HG03558 (cell line): ENCODE measurements around the gene LDLRAD4.

Source experiments
- ATAC-seq: cut with Tn5 transposase; IDR thresholded peaks from one replicate; pipeline ENCODE4 v1.9.1; 2021; ENCODE audit warnings: moderate number of reproducible peaks; ENCODE audit not compliant: unreplicated experiment; ENCODE audit errors: extremely low read depth

LDLRAD4 gene

DNA sequence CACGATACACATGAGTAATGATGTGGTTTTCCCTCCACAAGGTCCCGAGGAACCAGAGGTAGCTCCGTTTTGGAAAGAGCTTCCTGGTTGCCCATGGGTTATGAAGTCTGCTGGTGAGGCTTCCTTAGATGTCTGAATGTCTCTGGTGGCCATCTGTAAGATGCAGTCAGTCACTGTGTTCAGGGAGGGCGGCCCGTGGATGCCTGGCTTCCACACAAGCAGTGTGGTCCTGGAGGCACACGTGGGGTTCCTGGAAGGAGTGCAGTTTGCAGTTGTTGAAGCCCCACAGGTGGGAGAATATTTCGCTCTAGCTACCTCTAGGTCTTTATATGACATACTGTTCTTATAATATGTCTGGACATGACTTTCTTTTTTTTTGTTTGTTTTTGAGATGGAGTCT, 298.8 kb downstream of the LDLRAD4 start:
- no peak for ATAC-seq

GRCh38 chr18:13518382-13518781, 299.8 kb downstream of the LDLRAD4 start:
- no peak for ATAC-seq

GRCh38 chr18:13520306-13520705, 301.7 kb downstream of the LDLRAD4 start:
- ATAC-seq, result no peak

DNA sequence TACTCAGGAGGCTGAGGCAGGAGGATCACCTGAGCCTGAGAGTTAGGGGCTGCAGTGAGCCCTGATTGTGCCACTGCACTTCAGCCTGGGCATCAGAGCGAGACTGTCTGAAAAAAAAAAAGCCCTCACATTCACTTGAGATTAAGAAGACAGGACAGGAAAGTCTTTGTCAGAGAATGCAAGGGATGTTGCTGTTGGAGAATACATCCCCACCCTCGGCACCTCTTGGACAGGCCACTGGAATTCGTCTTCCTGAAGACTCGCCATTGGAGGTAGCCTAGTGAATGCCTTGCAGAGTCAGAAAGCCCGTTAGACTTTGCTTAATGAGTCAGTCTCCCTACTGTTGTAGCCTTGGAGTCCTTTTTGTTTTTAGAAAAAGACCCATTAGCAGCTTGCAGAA, 302.2 kb downstream of the LDLRAD4 start:
- no peak for ATAC-seq

- no peak for ATAC-seq
Observed at GRCh38 chr18:13521418-13521817, 302.9 kb downstream of the LDLRAD4 start.

DNA sequence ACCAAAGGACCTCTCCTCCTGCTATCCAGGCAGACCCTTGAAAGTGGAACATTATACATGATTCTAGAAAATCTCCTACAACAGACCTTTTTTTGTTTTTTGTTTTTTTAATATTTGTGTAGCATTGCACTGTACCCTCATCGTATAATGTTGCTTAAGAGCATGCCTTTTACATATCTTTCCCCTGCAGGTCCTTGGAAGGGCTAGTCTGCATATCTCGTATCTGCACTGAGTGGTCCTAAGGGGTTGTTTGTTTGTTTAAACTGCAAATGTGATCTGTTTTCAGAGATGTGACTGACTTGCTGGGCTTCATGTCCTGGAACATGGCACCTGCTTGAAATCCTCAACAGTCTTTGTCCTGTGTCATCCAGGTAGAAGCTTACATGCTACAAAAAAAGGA, 303.7 kb downstream of the LDLRAD4 start:
- ATAC-seq, result no peak

GRCh38 chr18:13522861-13523660, 304.5 kb downstream of the LDLRAD4 start:
- ATAC-seq, result no peak

- ATAC-seq, result no peak
Observed at GRCh38 chr18:13524054-13524453, 305.5 kb downstream of the LDLRAD4 start.

DNA sequence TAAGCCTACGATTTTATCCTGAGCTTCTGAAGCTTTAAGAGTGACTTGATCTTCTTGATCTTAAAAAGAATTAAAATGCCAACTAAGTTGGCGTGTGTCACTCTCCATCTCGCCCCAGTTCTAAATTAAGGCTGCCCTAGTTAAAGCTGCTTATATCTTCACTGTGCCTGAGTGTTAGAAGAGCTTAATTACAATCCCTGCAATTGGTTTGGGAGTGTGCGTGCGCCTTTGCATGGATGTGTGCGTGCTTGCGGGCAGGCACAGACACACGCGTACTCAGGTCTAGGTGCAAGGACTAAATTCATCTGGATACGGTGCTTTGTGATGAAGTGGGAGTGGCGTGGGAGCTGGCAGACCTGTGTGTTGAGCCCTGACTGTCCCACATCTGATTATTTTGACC, 306.3 kb downstream of the LDLRAD4 start:
- no peak for ATAC-seq

DNA sequence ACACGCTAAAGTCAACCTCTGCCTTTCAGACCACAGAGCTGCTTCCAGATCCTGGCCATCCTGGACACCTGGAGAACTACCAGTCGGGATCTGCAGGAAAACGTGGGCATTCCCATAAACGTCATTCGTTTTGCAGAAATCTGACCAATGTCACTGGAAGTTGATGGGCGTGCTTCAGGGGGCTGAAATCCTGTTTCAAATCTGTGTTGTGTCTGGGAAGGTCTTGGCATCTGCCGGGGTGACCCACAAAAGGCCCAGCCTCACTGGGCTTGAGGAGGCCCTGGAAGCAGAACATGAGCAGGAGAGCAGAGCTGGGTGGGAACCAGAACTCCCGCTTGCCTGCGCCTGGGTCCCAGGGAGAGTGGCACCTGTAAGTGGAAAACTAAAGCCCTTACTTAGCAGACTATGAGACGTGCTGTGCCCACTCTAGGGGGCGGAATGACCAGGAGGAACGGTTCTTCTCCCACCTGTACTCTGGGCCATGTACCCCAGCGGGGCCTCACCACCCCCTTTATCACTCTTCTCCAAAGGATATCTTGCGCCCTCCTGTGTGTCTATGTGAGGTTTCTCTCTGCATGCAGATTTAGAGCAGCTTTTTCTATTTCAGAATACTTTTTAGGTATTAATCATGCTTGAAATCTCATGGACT, 306.9 kb downstream of the LDLRAD4 start:
- ATAC-seq, result no peak

DNA sequence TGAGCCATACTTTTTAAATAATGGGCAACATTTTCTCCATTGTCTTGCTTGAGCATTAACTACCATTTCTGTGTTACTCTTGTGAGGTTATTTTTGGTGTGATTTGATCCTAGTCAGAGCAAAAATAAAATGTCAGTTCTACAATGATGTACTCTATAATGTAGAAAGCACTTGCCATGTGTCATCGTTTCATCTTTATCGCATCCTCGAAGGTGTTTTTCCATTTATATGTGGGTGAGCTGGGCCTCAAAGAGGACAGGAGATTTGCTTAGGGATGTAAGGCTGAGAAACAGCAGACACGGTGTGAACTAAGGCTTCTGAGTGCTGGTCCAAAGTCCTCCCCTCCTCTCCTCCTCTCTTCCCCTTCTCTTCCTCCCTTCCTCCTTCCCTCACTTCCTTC, 308.0 kb downstream of the LDLRAD4 start:
- ATAC-seq, result no peak

GRCh38 chr18:13527256-13527655, 308.7 kb downstream of the LDLRAD4 start:
- no peak for ATAC-seq

- no peak for ATAC-seq
Observed at GRCh38 chr18:13527730-13528129, 309.2 kb downstream of the LDLRAD4 start.

GRCh38 chr18:13528739-13529392, 310.3 kb downstream of the LDLRAD4 start:
- no peak for ATAC-seq

DNA sequence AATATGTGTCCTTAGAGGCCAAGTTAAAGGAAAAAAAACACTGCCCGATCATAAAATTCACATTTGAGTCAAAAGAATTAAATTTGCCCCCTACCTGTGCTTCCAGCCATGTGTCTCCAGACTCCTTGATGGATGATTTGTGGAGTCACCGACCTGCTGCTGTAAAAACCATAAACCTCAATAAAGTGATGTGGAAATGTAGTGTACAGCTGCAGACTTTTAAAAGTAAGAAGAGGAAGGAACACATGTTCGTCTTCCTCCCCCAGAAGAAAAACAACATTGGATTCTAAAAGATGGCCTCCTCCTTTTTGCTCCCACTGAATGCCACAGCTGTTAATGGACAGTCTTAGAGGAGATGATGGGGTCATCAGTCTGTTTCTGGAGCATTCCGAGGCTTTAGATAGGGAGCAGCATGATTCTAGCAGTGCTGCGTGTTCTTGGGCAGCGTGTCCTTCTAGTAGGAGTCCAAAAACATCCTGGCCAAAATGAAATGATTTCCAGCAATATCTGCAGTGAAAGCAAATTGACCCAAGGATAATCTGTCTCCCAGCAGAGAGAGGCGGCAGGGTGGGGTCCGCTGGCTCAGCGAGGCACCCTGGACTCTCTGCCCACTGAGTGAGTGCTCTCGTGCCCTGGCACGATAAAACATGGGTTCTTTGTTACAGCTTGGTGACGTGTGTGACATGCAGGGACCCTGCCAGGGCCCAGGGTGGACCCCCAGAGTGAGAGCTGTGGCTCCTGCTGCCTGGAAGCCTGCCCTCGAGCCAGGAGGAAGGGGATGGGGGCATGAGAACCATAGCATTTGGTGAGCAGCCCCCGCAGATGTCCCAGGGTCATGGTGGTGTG, 311.7 kb downstream of the LDLRAD4 start:
- no peak for ATAC-seq

DNA sequence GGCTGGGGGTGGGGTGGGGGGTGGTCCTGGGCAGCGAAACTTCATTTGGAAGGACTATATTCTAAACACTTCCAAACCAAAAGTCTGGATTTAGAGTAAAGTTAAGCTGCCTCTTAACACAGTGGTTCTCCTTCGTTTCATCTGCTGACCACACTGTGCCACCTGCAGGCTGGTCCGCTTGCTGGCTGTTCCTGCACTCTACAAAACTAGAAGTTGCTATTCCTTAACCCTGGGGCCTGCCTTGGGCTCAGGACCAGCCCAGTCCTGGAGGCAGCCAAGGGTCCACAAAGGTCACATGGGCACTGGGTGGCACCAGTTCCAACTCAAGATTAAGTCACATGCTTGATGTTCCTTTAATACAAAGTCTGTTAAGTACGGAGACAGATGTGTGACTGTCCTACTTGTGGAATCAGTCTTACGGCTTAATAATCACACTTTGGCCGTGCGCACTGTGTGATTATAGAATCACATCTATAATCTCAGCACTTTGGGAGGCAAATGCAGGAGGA, 312.4 kb downstream of the LDLRAD4 start:
- ATAC-seq, result no peak

- no peak for ATAC-seq
Observed at GRCh38 chr18:13531681-13532325, 313.2 kb downstream of the LDLRAD4 start.

- ATAC-seq, result no peak
Observed at GRCh38 chr18:13532406-13533075, 314.0 kb downstream of the LDLRAD4 start.

DNA sequence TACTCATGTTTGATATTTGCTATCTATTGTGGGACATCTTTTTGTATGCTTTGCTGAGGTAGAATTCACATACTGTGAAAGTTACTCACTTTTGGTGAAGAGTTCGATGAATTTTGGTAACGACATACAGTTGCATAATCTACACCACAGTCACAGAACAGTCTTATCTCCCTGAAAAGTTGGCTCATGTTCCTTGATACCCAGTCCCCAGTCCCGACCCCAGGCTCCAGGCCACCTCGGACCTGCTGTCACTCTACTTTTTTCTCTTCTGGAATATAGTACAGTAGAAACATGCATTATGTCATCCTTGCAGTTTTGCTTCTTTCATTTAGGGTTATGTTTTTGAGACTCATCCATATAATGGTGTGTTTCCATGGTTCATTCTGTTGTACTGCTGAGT, 316.1 kb downstream of the LDLRAD4 start:
- ATAC-seq, result no peak
